IPS DF 4.7 (cell line): Measurements from ENCODE around the gene IRX1.

Experiments
- DNase-seq: peaks from one replicate; pipeline ENCODE4 v3.0.0-alpha.2; 2013; ENCODE audit warnings: low spot score; ENCODE audit errors: extremely low read depth

Gene IRX1

GRCh38 chr5:3650320-3650719, 54.7 kb downstream of the IRX1 start:
- DNase-seq = no peak

- no peak for DNase-seq
These were observed 55.2 kb downstream of the IRX1 start for GRCh38 chr5:3650868-3651267.
